Urothelium cell line (cell line): ENCODE measurements around the gene GSTM5.
"Not testable (repeated sequence)": the region's sequence is repeated elsewhere in the genome, so short reads cannot be mapped to it uniquely, and the experiment has no call there.

Experiments
- DNase-seq: peaks from one replicate; pipeline ENCODE4 v3.0.0; 2011; ENCODE audit warnings: low spot score, mixed read lengths
- FAIRE-seq: peaks from 2 replicates; lab custom pipeline; 2011; peaks lifted over from hg19 to GRCh38; lab: Jason Lieb, UNC

Gene GSTM5

DNA sequence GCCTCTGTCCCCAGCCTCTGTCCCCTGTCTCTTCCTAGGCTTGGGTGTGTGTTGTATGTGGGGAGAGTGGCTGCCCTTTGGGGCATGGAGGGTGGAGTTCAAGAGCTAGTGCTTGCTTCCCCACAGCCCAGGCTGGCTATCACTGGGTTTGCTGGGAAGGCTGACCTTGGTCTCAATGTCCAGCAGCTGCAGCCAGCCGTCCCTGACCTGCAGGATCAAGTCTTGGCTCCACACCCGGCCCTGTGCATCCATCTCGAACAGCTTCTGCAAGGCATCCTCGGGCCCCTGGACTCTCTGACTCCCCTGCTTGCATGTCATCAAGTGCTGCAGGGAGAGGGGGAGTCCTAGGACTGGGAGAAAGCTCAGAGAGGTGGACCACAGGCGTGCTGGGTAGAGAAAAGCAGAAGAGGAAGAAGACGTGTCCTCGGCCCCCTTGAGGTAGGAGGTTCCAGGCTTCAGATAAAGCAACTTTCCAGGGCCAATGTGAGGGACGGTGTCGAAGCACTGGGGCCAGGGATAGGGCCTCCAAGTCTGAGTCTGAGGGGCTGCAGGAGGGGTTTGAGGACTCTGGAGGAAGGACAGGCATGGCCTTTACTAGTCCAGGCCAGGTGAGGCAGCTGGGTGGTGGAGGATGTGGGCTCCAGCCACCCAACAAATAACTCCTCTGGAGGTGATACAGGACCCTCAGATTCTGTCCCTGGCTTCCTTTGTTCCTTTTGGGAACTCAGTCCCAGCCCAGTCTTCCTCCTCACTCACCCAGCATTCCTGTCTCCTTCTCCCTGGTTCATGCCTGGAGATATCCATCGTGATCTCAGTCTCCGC lies 47.7 kb downstream of the GSTM5 start:
- FAIRE-seq (no peak), DNase-seq (no peak)

DNA sequence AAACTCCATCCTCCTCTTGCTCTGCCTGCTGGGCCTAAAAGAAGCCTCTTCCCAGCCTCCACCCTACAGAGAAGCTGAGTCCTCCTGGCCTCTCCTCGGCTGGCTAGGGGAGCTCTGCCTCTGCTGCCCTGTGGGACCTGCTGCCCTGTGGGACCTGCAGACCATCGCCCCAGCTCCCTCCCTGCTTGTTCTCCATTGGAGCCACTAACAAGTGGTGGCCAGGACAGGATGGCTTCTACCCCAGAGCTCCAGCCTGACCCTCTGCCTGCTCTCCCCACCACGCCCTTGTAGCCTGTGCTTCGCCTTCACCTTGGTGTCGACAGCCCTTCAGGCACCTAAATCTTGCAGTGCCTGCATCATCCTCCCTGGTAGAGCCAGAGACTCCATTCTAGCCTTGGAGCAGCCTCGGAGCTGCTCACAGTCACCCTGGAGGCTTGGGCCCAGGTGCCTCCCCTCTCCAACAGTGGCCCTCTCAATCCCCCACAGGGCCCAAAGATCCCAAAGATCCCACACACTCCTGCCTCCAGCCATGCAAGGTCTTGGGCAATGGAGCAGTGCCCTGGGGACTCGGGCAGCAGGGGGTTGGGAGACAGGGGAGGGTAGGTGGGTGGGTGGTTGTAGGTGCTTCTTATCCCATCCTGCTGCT lies 48.7 kb downstream of the GSTM5 start:
- FAIRE-seq = no peak

DNA sequence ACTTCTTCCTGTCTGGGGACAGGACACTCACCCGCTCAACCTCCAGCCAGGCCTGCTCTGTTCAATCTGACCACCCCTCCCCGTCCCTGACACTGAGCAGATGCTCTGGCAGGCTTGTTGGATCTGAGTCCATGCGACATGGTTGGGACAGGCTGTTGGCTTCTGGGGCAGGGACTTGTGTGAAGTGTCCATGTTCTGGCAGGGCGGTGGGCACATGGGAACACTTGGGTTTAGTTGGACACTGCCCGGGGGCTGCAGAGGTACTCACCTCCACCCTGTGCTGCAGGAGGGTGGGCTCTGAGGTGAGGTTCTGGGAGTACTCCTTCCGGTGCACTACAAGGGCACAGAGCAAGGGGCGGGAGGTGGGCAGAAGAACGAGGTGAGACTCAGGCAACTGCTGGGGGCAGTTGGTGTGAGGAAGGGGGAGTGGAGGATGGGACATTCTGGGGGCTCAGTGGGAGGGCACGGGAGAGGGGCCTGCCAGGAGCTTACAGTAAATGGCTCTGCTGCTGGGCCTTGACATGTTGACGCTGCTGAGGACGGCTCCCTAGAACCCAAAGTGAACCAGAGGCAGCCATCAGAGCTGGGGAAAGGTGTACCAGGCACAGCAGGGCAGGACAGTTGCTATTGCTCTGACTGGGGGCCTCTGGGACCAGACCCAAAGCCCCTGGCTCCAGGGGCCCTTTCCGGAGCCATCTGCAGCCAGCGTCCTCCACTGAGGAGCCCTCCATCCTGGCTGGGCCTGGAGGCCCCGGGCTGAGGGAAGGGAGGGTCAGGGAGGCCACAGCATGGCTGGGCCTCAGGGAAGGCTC lies 49.4 kb downstream of the GSTM5 start:
- no peak for FAIRE-seq

More for the DNA sequence above, 48.7 kb downstream of the GSTM5 start:
- no peak for DNase-seq

DNA sequence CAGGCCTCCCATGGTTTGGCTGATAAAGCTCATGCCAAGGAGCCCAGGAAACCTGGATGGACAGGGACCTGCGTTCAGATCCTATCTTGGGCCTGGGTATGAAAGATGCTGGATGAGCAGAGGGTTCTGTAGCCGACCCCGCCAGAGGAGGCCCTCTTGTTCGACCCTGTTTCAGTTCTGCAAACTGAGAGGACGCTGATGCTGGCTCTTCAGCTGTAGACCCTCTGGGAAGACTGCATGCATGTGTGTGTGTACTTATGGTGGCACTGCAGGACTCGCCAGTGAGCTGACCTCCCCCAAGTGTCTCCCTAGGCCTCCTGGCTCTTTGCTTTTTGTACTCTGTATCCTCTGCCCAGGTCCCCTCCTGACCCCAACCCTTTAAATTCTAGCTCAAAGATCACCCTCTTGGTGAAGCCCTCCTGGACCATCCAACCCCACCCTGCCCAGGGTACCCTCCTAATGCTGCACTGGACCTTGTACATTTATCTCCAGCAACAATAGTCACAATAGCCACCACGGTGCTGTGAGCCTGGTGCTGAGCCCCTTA lies 50.1 kb downstream of the GSTM5 start:
- DNase-seq (no peak), FAIRE-seq (no peak)

More for the DNA sequence above, 49.4 kb downstream of the GSTM5 start:
- no peak for DNase-seq

DNA sequence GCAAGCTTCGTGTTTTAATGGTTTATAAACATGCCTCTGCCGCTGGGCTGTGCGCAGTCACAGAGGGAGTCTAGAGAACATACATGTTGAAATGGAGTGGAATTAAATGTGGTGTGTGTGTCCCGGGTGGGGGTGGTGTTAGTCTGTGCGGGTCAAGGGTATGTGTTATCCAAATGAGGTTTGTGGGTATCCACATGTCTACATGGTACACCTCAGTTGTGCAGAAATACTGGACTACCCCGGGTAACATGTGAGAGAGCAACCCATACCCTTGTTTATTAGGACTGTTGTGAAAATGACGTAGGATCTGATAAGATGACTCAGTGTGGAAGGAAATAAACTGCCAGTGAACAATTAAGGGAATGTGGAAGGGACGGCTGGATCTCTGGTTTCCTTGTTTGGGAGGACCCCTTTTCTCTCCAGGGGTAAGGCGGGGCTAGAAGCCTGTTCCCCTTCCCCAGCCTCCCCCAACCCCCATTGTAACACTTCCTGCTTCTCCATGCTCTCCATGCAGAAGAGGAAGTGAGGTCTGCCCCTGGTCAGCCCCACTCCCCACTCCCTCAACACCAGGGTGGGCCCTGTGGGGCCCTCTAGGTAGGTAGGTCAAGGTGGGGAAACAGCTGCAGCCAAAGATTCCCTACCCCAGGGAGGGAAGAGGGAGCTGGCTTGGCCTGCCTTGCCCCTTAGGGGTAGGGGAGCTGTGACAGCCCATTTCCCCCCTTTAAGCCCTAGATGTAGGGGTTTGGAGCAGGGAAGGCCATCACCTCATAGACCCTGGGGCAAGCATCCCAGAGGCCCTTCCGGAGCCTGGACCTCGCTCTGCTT lies 51.0 kb downstream of the GSTM5 start:
- DNase-seq = no peak
- peak; percentile 59 for FAIRE-seq

DNA sequence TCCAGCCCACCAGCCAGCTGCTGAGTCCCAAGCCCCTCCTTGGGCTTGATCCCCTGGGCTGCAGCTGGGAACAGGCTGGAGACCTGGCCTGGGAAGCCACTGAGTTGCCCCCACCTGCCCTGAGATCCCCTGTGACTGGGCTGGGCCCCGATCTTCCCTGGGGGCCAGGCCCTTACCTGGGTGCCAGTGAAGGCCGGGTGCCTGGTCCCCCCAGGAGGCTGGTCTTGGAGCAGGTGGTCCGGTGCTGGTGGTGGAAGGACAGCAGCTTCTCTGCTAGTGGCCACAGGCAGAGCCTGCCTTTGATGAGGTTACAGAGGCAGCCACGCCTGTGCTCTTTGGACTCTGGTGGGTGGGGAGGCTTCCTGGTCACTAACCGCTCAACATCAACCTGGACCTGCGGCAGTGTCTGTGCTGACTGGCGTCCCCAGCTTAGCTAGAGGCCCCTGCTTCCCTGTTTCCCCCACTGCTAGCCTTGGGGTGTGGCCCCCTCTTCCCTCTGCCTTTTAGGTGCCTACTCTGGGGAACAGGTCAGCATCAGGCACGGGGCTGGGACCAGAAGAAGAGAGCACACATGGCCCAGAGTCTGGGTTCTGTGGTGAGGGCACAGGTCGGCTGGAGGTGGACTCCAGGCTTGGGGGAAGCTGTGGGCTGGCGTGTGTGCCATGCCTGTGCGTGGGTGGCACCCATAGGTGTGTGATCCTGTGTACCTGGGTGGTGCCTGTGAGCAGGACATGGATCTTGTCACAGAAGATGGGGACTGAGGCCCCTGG lies 51.8 kb downstream of the GSTM5 start, which contains the start of gene EPS8L3:
TSS of gene EPS8L3 (minus strand) at position 278 of the 770 bp plus-strand sequence. CDS start 2,174 bp downstream, outside the sequence.
- no peak for DNase-seq
- FAIRE-seq = no peak

DNA sequence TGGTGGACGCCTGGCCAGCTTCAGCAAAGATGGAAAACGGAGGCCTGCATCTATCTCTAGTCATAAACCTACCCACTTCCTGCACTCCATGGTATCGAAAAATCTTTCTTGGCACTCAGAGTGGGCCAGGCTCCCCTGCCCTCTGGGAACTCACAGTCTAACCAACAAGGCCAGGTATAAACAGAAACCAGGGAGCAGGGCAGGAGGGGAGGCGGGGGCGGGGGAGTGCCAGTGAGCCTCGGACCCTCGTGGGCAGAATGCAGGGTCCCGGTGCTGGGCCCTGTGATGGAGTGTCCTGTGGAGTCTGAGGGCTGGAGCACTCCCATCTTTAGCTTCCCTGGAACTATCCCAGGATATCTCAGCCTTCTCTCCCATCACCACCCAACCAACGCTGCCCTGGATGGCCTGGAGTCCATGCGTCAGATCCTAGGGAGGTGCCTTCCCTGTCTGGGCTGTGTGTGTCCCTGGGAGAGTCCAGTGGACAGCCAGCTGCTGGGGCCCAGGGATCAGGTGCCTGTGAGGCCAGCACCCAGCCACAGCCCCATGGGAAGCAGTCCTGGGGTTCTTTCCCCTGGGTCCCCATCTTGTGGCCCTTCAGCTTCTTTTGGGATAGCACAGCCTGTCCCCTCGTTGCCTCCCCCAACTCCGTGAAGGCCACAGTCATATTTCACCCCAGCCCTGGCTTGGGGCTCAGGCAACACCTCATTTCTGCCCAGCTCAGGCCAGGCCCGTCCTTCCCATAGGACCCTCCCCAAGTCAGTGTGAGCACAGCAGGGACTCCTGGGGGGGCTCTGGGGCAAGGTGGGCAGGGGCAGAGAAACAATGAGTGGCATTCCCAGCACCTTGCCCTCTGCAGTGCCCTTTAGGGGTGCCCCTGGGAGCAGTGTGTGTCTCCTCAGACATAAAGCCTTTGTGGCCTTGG lies 52.8 kb downstream of the GSTM5 start:
- DNase-seq = no peak
- no peak for FAIRE-seq

DNA sequence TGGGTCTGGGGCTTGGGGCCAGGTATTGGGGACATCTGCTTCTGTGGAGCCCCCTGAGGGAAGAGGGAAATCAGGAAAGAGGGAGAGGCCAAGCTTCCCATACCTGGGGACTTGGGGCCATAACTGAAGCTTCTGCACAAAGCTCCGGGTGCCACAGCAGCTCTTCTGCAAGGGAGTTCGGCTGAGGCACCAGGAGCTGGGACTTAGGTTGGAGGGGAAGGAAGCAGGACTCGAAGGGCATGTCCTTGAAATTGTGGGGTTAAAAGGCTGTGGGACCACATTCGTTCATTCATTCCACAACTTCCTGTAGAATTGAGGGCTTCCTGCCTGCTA lies 53.4 kb downstream of the GSTM5 start:
- DNase-seq (no peak), FAIRE-seq (no peak)

DNA sequence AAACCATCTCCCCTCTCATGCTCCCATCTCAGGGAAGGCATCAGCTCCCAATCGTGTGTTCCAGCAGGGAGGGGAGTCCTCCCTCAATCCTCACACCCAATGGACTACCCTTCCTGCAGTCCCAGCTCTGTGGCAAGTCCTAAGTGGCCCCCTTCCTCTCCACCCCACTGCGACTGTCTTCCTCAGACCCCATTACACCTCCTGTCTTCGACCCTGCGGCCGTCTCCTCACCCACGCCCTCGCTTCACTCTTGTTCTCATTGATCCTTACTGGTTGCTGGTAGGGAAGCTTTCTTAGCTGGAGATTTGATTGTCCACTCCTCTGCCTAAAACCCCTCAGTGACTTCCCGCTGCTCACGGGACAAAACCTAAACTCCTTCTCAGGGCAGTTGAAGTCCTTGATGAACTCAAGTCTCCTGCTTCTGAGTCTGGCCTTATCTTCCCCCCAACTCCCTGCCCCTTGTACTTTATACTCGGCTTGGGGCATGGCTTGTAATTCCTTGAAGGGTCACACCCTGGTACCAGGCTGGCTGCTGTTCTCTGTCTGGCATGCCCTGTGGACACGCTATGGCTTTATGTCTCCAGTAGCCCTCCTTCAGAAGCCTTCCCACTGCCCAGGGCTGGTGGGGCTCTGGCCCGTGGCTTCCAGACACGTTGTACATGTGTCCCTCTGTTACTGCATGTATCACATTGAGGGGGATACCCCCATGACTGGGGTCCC lies 54.0 kb downstream of the GSTM5 start:
- no peak for FAIRE-seq
- DNase-seq = no peak

DNA sequence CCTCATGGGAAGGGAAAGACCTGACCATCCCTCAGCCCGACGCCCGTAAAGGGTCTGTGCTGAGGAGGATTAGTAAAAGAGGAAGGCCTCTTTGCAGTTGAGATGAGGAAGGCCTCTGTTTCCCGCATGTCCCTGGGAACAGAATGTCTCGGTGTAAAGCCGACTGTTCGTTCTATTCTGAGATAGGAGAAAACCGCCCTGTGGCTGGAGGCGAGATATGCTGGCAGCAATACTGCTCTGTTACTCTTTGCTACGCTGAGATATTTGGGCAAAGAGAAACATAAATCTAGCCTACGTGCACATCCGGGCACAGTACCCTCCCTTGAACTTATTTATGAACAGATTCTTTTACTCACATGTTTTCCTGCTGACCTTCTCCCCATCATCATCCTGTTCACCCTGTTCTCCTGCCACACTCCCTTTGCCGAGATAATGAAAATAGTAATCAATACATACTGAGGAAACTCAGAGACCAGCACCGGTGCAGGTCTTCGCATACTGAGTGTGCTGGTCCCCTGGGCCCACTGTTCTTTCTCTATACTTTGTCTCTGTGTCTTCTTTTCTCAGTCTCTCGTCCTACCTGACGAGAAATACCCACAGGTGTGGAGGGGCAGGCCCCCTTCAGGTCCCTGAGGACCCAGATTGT lies 55.1 kb downstream of the GSTM5 start:
- not testable (repeated sequence) for FAIRE-seq, DNase-seq
